Right atrium auricular region (tissue), 2 donors: ENCODE results near the gene RFTN1. TPM values are rescaled to one million over a fixed set of nuclear protein-coding genes. Genes with fewer than 3 reads are reported as not detected.

Experiments used
- DNase-seq: peaks from one replicate; pipeline ENCODE4 v3.0.0-alpha.2; 2019; ENCODE audit warnings: low spot score
- H3K27ac ChIP-seq, 2 donors: fragments of 200-600 bp; sonication (generic); 1 replicate in 1 of 2; 2 replicates in 1 of 2; pipeline ENCODE4 v1.5.1; 2016 to 2019
- H3K27me3 ChIP-seq, 2 donors: fragments of 200-600 bp; sonication (generic); one replicate each; pipeline versions ENCODE4 v1.5.1 to v1.6.0; 2017 to 2019
- H3K36me3 ChIP-seq: fragments of 200-600 bp; sonication (generic); one replicate; pipeline ENCODE4 v1.5.1; 2016
- H3K4me1 ChIP-seq, 2 donors: fragments of 200-600 bp; sonication (generic); one replicate each; pipeline versions ENCODE4 v1.5.1 to v1.6.0; 2017 to 2019
- H3K4me3 ChIP-seq, 2 donors: fragments of 200-600 bp; sonication (generic); 1 replicate in 1 of 2; 2 replicates in 1 of 2; pipeline ENCODE4 v1.5.1; 2017 to 2019; ENCODE audit warnings: mild to moderate bottlenecking in 1 of 2, moderate library complexity in 1 of 2
- H3K9me3 ChIP-seq, 2 donors: fragments of 200-600 bp; sonication (generic); one replicate each; pipeline ENCODE4 v1.5.1; 2019
- total RNA-seq, 2 donors: library from RNA; depleted of rRNA; stranded (reverse); fragments of >200 nt; gene quantifications; one replicate each; pipeline ENCODE4 v1.1.0, GENCODE V29; 2016
- TF ChIP-seq, protein P1 (sequence below), 2 donors: fragments of 200-600 bp; sonication (generic); IDR thresholded peaks; one replicate each; pipeline ENCODE4 v1.5.1; 2019; ENCODE audit warnings: antibody characterized with exemption in 2 of 2

RFTN1 gene
- total RNA-seq, 2 donors from 2014 or later: 15.9 to 33.6 TPM

DNA sequence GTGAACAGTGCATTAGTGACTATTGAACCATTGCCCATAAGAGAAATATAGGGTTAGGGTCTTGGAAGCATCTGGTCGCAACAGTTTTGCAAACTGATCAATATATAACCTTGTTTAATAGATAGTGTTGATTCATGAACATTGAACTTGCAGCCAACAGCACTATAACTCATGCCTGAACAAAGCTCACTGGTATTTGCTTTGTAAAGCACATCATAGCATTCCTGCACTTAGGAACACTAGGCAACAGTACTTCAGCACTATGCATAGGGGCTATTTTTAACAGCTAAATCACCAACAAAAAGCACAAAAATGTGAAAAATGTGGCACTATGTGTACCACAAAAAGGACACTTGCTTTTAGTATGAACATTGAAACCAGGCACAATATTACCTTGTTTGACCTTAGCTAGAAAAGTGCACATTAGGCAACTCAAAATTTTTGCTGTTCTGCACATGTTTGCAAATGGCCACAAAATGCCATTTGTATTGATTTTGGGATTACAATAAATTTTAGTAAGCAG is 180.5 kb downstream of the RFTN1 start:
- H3K9me3 ChIP-seq: peaks cover 0 to 7% of the 10 kb centered on the region in 2 donors
- no peaks in the 10 kb centered on the region for H3K27me3 ChIP-seq
- peaks cover 9% of the 10 kb centered on the region for H3K36me3 ChIP-seq
- H3K4me3 ChIP-seq: no peak overlapping the region
- peaks cover 0 to 8% of the 10 kb centered on the region in 2 donors for H3K4me1 ChIP-seq
- TF ChIP-seq, protein P1, sequence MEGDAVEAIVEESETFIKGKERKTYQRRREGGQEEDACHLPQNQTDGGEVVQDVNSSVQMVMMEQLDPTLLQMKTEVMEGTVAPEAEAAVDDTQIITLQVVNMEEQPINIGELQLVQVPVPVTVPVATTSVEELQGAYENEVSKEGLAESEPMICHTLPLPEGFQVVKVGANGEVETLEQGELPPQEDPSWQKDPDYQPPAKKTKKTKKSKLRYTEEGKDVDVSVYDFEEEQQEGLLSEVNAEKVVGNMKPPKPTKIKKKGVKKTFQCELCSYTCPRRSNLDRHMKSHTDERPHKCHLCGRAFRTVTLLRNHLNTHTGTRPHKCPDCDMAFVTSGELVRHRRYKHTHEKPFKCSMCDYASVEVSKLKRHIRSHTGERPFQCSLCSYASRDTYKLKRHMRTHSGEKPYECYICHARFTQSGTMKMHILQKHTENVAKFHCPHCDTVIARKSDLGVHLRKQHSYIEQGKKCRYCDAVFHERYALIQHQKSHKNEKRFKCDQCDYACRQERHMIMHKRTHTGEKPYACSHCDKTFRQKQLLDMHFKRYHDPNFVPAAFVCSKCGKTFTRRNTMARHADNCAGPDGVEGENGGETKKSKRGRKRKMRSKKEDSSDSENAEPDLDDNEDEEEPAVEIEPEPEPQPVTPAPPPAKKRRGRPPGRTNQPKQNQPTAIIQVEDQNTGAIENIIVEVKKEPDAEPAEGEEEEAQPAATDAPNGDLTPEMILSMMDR (IDR thresholded peaks at IDR 0.05): no peak
- no peak for DNase-seq
- H3K27ac ChIP-seq: no peak overlapping the region

DNA sequence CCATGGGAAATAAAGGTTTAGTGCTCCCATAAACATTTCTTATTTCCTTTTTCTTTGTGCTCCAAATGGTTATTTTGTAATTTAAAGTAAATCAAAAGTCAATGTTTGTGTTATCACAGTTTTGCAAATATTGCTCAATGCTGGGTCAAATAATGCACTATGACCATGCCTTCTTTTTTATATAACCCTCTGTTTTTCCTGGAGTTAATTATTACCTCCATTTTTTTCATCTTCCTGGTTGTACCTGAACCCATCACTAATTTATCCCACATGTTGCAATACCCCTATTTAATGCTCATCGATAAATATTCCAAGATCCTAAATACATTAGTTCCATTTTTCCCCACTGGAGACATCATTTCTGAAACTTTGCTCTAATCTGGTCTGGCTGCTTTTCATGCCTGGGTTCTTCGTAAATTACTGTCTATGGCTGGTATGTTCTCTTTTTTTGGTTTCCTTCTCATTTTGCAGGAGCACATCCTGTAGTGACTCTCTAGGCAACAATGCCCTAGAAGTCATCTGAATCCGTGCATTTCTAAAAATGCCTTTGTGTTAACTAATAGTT is 182.1 kb downstream of the RFTN1 start:
- Histone ChIP-seq H3K4me1 (peaks cover 0 to 6% of the 10 kb centered on the region in 2 donors), H3K27me3 (no peaks in the 10 kb centered on the region), H3K4me3 (no peak overlapping the region), H3K9me3 (peaks cover 0 to 7% of the 10 kb centered on the region in 2 donors), H3K27ac (no peak overlapping the region), H3K36me3 (peaks cover 9% of the 10 kb centered on the region)
- no peak for DNase-seq
- TF ChIP-seq, protein P1 (IDR thresholded peaks at IDR 0.05): no peak

DNA sequence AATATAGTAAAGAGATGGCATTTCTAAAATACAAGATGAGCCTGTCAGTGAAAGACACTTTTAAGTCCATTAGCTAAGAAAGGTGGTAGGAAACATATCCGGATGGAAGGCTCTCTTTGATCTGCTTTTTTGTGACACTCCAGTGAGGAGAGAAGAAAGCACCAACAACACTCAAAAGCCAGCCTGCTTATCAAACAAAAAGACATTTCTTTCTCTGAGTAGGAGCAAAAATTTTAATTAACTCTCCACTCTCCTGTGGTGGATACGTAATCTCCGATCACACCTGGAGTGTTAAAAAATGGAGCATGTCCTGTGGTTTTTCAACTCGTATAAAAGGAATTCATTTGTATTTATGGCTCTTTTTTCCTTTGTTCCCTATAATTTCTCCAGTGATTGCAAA is 183.1 kb downstream of the RFTN1 start:
- Histone ChIP-seq H3K27ac (no peak overlapping the region), H3K27me3 (no peaks in the 10 kb centered on the region), H3K4me1 (peaks cover 0 to 6% of the 10 kb centered on the region in 2 donors), H3K9me3 (peaks cover 0 to 7% of the 10 kb centered on the region in 2 donors), H3K36me3 (peaks cover 9% of the 10 kb centered on the region), H3K4me3 (no peak overlapping the region)
- no peak for DNase-seq
- TF ChIP-seq, protein P1 (IDR thresholded peaks at IDR 0.05): no peak

DNA sequence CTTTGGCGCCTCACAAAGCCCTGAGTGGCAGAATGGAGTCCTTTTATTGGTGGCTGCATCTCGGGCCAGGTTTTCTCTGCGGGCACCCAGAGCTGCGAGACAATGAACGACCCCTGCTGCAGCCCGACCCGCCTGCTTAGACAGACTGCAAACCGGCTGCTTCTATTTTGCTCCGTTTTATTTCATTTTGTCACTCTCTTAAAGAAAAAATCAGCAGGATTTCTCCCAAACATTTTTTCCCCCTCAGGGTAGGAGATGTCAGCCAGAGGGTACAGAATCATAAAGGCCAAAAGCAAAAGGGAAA is 183.7 kb downstream of the RFTN1 start:
- Histone ChIP-seq H3K27ac (no peak overlapping the region), H3K36me3 (peaks cover 9% of the 10 kb centered on the region), H3K27me3 (no peaks in the 10 kb centered on the region), H3K4me3 (no peak overlapping the region), H3K9me3 (peaks cover 0 to 4% of the 10 kb centered on the region in 2 donors), H3K4me1 (peaks cover 0 to 6% of the 10 kb centered on the region in 2 donors)
- DNase-seq: peak; percentile 34
- TF ChIP-seq, protein P1 (IDR thresholded peaks at IDR 0.05): no peak

DNA sequence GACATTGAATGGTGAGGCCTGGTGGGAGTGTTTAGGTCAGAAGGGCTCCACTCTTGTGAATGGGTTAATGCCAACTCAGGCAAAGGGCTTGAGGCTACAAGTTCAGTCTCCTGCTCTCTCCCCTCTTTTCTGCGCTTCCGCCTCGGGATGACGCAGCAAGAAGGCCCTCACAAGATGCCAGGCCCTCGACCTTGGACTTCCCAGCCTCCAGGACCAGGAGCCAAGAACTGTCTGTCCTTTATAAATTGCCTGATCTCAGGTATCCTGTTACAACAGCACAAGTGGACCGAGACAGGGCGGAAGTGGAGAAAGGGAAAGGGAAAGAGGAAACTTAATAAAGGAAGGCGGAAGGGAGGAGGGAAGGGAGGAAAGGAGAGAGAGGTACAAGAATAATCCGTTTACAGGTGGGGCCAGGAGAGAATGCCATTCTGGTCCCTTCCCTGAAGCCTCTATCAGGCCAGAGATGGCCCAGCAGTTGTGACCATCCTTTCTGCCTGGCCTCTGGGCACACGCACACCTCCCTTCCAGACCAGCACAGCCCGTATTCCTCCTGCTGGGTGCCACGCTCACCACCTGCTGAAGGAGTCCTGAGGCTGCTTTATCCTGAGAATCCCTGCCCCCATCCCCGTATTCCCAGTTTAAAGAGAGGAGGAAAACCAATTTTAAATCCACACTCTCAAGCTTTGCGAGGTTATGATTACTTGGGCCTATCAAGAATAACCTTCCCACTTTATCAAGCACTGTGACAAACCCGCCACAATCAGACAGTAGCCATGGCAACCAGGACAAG is 184.3 kb downstream of the RFTN1 start:
- no peaks in the 10 kb centered on the region for H3K27me3 ChIP-seq
- H3K36me3 ChIP-seq: peaks cover 6% of the 10 kb centered on the region
- H3K9me3 ChIP-seq: no peaks in the 10 kb centered on the region
- DNase-seq: peak; percentile 54
- peaks cover 0 to 6% of the 10 kb centered on the region in 2 donors for H3K4me1 ChIP-seq
- H3K4me3 ChIP-seq: no peak overlapping the region
- TF ChIP-seq, protein P1 (IDR thresholded peaks at IDR 0.05): no peak
- no peak overlapping the region for H3K27ac ChIP-seq
